Placental pericyte (primary cell): ENCODE data around the gene FAM13B. TPM values are rescaled to one million over a fixed set of nuclear protein-coding genes. Genes with fewer than 3 reads are reported as not detected.

Source experiments
- small RNA-seq: library from RNA; depleted of rRNA; stranded (forward); fragments of <200 nt; gene quantifications from one replicate; pipeline ENCODE3, GENCODE V24; 2012; ENCODE audit warnings: low replicate concordance
- total RNA-seq: library from RNA; depleted of rRNA; stranded (reverse); fragments of >200 nt; gene quantifications from 2 replicates; pipeline ENCODE4 v1.2.3, GENCODE V29; 2012

FAM13B gene
- total RNA-seq, result 31.5 and 32.4 TPM in 2 replicates

GRCh38 chr5:138032572-138033385, at the start of gene FAM13B:
TSS of gene FAM13B (minus strand) at chr5:138033079. CDS start at chr5:138019111, 13,968 bp downstream.

GRCh38 chr5:137888863-137889759, 143.8 kb downstream of the FAM13B start, which contains the start of gene PKD2L2:
TSS of gene PKD2L2 (plus strand) at chr5:137889457. CDS start at chr5:137889492, 35 bp downstream.

Small RNAs within 50 kb of the gene (small RNA-seq; reads per million reads assigned to genes)
- not detected for gene RNU6-1148P

Other genes starting within 250 kb of the FAM13B start
- gene MYOT, start 165.2 kb downstream of the FAM13B start, total RNA-seq, result not detected in 2 replicates
- gene PKD2L2, start 143.6 kb downstream of the FAM13B start, total RNA-seq, result not detected in 2 replicates
- gene WNT8A, start 51.0 kb upstream of the FAM13B start, total RNA-seq, result not detected in 2 replicates
- not detected in 2 replicates for gene NME5, start 106.3 kb upstream of the FAM13B start, total RNA-seq
- gene BRD8, start 145.6 kb upstream of the FAM13B start, total RNA-seq, result 35.0 and 46.7 TPM in 2 replicates
- 0.66 and 67.7 TPM in 2 replicates for gene KIF20A, start 146.0 kb upstream of the FAM13B start, total RNA-seq
- gene CDC23, start 180.2 kb upstream of the FAM13B start, total RNA-seq, result 19.3 and 33.2 TPM in 2 replicates
- gene GFRA3, start 241.5 kb upstream of the FAM13B start, total RNA-seq, result not detected in 2 replicates